Measurements from ENCODE around the gene SH3RF3. TPM values are rescaled to one million over a fixed set of nuclear protein-coding genes. Genes with fewer than 3 reads are reported as not detected.
A peak's percentile ranks its signal among the peaks of the same experiment; 100 is the strongest.

The SH3RF3 gene
- total RNA-seq, 1 donor from 2014 or later, result 0.28 TPM

DNA sequence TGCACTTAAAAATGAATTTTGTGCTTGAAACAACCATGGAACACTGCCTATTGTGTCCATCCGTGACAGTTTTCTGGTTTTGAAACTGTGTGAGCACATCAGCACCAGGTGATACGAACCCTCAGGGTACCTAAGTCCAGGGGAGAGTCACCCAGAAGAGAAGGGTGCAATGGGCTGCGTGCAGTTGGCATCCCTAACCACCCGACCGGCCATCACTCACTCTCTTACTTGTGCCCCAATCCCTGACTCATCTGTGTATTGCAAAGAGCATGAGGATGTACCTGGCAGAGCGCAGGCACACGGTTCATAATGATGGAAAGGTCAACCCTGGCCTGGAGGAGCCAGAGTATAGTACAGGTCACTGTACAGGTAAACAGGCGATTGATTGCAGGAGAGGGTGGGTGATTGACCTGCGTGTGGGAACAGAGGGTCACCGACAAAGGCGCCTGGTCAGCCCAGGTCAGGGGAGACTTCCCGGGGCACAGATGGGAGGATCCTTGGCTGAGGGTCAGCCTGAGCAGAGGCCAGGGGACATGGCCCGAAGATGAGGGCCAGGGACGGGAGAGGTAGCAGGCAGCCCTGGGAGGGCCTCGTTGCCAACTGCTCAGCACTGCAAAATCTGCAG lies 324.5 kb downstream of the SH3RF3 start:
- H3K27me3 Mint-ChIP-seq (ENCODE audit: insufficient read depth, low read depth), result peaks cover 5% of the 10 kb centered on the region

DNA sequence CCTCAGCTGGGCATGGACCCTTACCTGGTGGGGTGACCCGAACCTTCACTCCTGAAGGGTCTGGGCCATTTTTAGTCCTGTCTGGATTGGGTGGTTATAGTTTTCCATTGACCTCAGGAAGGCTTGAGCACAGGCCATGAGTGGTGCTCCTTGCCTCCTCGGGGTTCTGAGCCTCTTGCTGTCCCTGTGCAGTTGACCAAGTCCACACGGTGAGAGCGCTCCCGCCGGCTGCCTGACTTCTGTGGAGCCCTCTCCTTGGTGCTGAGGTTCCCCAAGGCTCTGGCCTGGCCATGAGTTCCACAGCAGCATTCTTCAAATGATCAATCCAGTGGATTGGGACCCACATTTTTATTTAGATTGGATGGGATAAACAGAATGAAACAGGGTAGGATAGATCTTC lies 325.3 kb downstream of the SH3RF3 start:
- no peaks in the 10 kb centered on the region for H3K9me3 Mint-ChIP-seq
- peaks cover 8% of the 10 kb centered on the region for H3K36me3 Mint-ChIP-seq
- peaks cover 18% of the 10 kb centered on the region for H3K4me1 Mint-ChIP-seq
- Histone ChIP-seq H2AFZ (replicated peaks) (no peak overlapping the region), H3K4me2 (no peak overlapping the region), H3K4me1 (no peaks in the 10 kb centered on the region), H3F3A (ENCODE audit: low read depth) (no peaks in the 10 kb centered on the region), H3K9ac (no peak overlapping the region), H3K27me3 (no peaks in the 10 kb centered on the region), H3K36me3 (no peaks in the 10 kb centered on the region), H3K4me3 (no peak overlapping the region), H3K79me2 (ENCODE audit: low read depth) (no peaks in the 10 kb centered on the region), H3K9me3 (ENCODE audit: low read depth) (no peaks in the 10 kb centered on the region), H4K20me1 (ENCODE audit: low read depth) (no peaks in the 10 kb centered on the region), H3K27ac (no peak overlapping the region)
- DNase-seq (ENCODE audit: low spot score), result no peak
- TF ChIP-seq CTCF (IDR thresholded peaks at IDR 0.05) (no peak), EZH2phosphoT487 (IDR thresholded peaks at IDR 0.05) (no peak), EZH2 (IDR thresholded peaks at IDR 0.05) (no peak)
- no peak overlapping the region for H3K27ac Mint-ChIP-seq
- H3K4me3 Mint-ChIP-seq, result no peak overlapping the region
- peaks cover 5% of the 10 kb centered on the region for H3K27me3 Mint-ChIP-seq (ENCODE audit: insufficient read depth, low read depth)

More for the DNA sequence above, 324.5 kb downstream of the SH3RF3 start:
- Mint-ChIP-seq H3K4me3 (no peak overlapping the region), H3K9me3 (no peaks in the 10 kb centered on the region), H3K4me1 (peaks cover 18% of the 10 kb centered on the region), H3K36me3 (peaks cover 8% of the 10 kb centered on the region), H3K27ac (peak overlapping the region; percentile 53)
- Histone ChIP-seq H3K9me3 (ENCODE audit: low read depth) (no peaks in the 10 kb centered on the region), H2AFZ (replicated peaks) (no peak overlapping the region), H3K4me3 (no peak overlapping the region), H3K27ac (no peak overlapping the region), H3K27me3 (no peaks in the 10 kb centered on the region), H3K79me2 (ENCODE audit: low read depth) (no peaks in the 10 kb centered on the region), H3K9ac (no peak overlapping the region), H3K4me1 (no peaks in the 10 kb centered on the region), H3K36me3 (no peaks in the 10 kb centered on the region), H3K4me2 (no peak overlapping the region), H4K20me1 (ENCODE audit: low read depth) (no peaks in the 10 kb centered on the region), H3F3A (ENCODE audit: low read depth) (no peaks in the 10 kb centered on the region)
- no peak for TF ChIP-seq EZH2phosphoT487 (IDR thresholded peaks at IDR 0.05)
- no peak for TF ChIP-seq EZH2 (IDR thresholded peaks at IDR 0.05)
- no peak for TF ChIP-seq CTCF (IDR thresholded peaks at IDR 0.05)
- DNase-seq (ENCODE audit: low spot score), result no peak

DNA sequence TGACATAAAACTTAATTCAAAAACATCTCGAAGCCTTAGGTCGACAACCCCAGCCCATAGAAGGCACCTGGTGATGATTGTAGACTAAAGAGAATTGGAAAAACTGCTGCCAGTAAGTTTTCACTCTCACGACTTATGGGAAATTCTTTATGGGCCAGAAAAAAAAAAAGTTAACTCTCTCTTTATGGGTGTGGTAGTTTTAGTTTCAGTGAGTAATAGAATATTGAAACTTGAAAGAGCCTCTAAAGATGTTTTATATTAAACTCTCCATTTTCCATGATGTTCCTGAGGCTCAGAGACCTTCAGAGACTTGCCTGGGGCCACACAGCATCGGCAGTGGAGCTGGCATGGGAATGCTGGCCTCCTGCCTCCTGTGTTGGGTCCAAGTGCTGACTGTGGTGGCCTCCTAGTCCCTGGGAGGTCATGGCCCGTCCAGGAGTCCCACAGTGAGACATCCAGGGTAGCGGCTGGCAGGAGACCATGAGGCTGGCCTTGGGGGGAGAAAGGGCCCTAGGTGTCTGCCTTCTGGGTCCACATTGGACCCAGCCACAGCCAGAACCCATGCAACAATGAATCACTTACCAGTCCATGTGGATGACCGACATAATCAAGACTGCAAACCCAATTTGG lies 325.9 kb downstream of the SH3RF3 start:
- Mint-ChIP-seq H3K27me3 (ENCODE audit: insufficient read depth, low read depth) (peaks cover 5% of the 10 kb centered on the region), H3K36me3 (peaks cover 8% of the 10 kb centered on the region), H3K4me3 (no peak overlapping the region), H3K4me1 (peaks cover 18% of the 10 kb centered on the region), H3K9me3 (no peaks in the 10 kb centered on the region), H3K27ac (no peak overlapping the region)
- Histone ChIP-seq H3K9me3 (ENCODE audit: low read depth) (no peaks in the 10 kb centered on the region), H3K27me3 (no peaks in the 10 kb centered on the region), H3K4me2 (no peak overlapping the region), H3K36me3 (no peaks in the 10 kb centered on the region), H3K79me2 (ENCODE audit: low read depth) (no peaks in the 10 kb centered on the region), H3K9ac (no peak overlapping the region), H2AFZ (replicated peaks) (no peak overlapping the region), H3K4me3 (no peak overlapping the region), H3K27ac (no peak overlapping the region), H3K4me1 (no peaks in the 10 kb centered on the region), H4K20me1 (ENCODE audit: low read depth) (no peaks in the 10 kb centered on the region), H3F3A (ENCODE audit: low read depth) (no peaks in the 10 kb centered on the region)
- TF ChIP-seq EZH2 (IDR thresholded peaks at IDR 0.05), result no peak
- DNase-seq (ENCODE audit: low spot score), result no peak
